Smooth muscle cell (in vitro differentiated cells): ENCODE data around the gene NRARP. TPM values are rescaled to one million over a fixed set of nuclear protein-coding genes. Genes with fewer than 3 reads are reported as not detected.

ENCODE experiments used
- DNase-seq: peaks from one replicate; lab custom pipeline; 2025; ENCODE audit not compliant: unreplicated experiment; lab: John Stamatoyannopoulos, UW
- H2AFZ ChIP-seq: fragments of 200-600 bp; sonication (generic); 2 replicates; pipeline ENCODE4 v1.6.0; 2016; ENCODE audit warnings: antibody characterized with exemption, low read depth, mild to moderate bottlenecking
- H3F3A ChIP-seq: fragments of 200-600 bp; sonication (generic); 2 replicates; pipeline ENCODE4 v1.6.0; 2017; ENCODE audit warnings: antibody characterized with exemption, low read depth
- H3K27ac ChIP-seq: fragments of 200-600 bp; sonication (generic); 2 replicates; pipeline ENCODE4 v1.5.1; 2016; ENCODE audit warnings: low read depth, mild to moderate bottlenecking
- H3K27me3 ChIP-seq: fragments of 200-600 bp; sonication (generic); 2 replicates; pipeline ENCODE4 v1.6.1; 2016; ENCODE audit warnings: low read depth, mild to moderate bottlenecking
- H3K36me3 ChIP-seq: fragments of 200-600 bp; sonication (generic); 2 replicates; pipeline ENCODE4 v1.5.1; 2016; ENCODE audit warnings: low read depth
- H3K4me1 ChIP-seq: fragments of 200-600 bp; sonication (generic); 2 replicates; pipeline ENCODE4 v1.5.1; 2016; ENCODE audit warnings: low read depth
- H3K4me2 ChIP-seq: fragments of 200-600 bp; sonication (generic); 2 replicates; pipeline ENCODE4 v1.6.0; 2016; ENCODE audit warnings: mild to moderate bottlenecking
- H3K4me3 ChIP-seq: fragments of 200-600 bp; sonication (generic); 2 replicates; pipeline ENCODE4 v1.5.1; 2016; ENCODE audit warnings: mild to moderate bottlenecking
- H3K79me2 ChIP-seq: fragments of 200-600 bp; sonication (generic); 2 replicates; pipeline ENCODE4 v1.6.0; 2016; ENCODE audit warnings: low read depth, mild to moderate bottlenecking
- H3K9ac ChIP-seq: fragments of 200-600 bp; sonication (generic); 2 replicates; pipeline ENCODE4 v1.6.0; 2016; ENCODE audit warnings: low read depth
- H3K9me3 ChIP-seq: fragments of 200-600 bp; sonication (generic); replicated peaks from 2 replicates; pipeline ENCODE4 v1.5.1; 2016; ENCODE audit warnings: low read depth
- H4K20me1 ChIP-seq: fragments of 200-600 bp; sonication (generic); 2 replicates; pipeline ENCODE4 v1.6.0; 2016; ENCODE audit warnings: low read depth
- CTCF ChIP-seq: fragments of 200-600 bp; sonication (generic); IDR thresholded peaks from 2 replicates; pipeline ENCODE4 v1.5.1; 2017; ENCODE audit warnings: borderline replicate concordance, mild to moderate bottlenecking, antibody characterized with exemption; ENCODE audit not compliant: insufficient read depth, poor library complexity, severe bottlenecking
- WGBS: methylation state at CpG from one replicate; pipeline ENCODE4 v1.1.7; 2016; ENCODE audit warnings: low lambda C conversion rate; 5-methylcytosine and 5-hydroxymethylcytosine counted together
- polyA plus RNA-seq: library from polyadenylated mRNA; unstranded; fragments of >200 nt; fragmentation: Nextera tagmentation; extraction: Ambion mirVana; gene quantifications from 2 replicates; pipeline ENCODE4 v1.2.1, GENCODE V29; 2016
- total RNA-seq: library from RNA; depleted of rRNA; stranded (reverse); fragments of >200 nt; gene quantifications from 2 replicates; pipeline ENCODE4 v1.2.3, GENCODE V29; 2014

NRARP gene
- total and polyA plus RNA-seq, 2 experiments from 2014 or later, result 3.0 to 3.7 TPM

GRCh38 chr9:137270929-137271695 is 31.0 kb downstream of the NRARP start:
- Histone ChIP-seq H3K36me3 (no peaks in the 10 kb centered on the region), H3F3A (no peaks in the 10 kb centered on the region), H4K20me1 (peaks cover 33% of the 10 kb centered on the region), H3K27me3 (no peaks in the 10 kb centered on the region), H2AFZ (no peak overlapping the region), H3K9ac (no peak overlapping the region), H3K4me2 (no peak overlapping the region), H3K4me1 (no peaks in the 10 kb centered on the region), H3K27ac (no peak overlapping the region), H3K79me2 (no peaks in the 10 kb centered on the region), H3K4me3 (no peak overlapping the region), H3K9me3 (no peaks in the 10 kb centered on the region)
- WGBS, result 93% methylated on average over 32 of the region's 32 CpGs
- TF ChIP-seq CTCF, result no peak
- DNase-seq, result no peak

GRCh38 chr9:137269231-137269772 is 32.8 kb downstream of the NRARP start:
- H4K20me1 ChIP-seq, result peaks cover 31% of the 10 kb centered on the region
- no peak overlapping the region for H3K27ac ChIP-seq
- H3K4me1 ChIP-seq, result no peaks in the 10 kb centered on the region
- no peaks in the 10 kb centered on the region for H3K27me3 ChIP-seq
- no peak overlapping the region for H3K9ac ChIP-seq
- no peak overlapping the region for H2AFZ ChIP-seq
- DNase-seq, result no peak
- no peaks in the 10 kb centered on the region for H3K9me3 ChIP-seq
- no peak overlapping the region for H3K4me2 ChIP-seq
- no peaks in the 10 kb centered on the region for H3K79me2 ChIP-seq
- no peak overlapping the region for H3K4me3 ChIP-seq
- H3F3A ChIP-seq, result no peaks in the 10 kb centered on the region
- no peaks in the 10 kb centered on the region for H3K36me3 ChIP-seq
- 91% methylated on average over 17 of the region's 17 CpGs for WGBS
- TF ChIP-seq CTCF, result no peak

GRCh38 chr9:137268538-137269201 is 33.4 kb downstream of the NRARP start:
- no peak overlapping the region for H3K9ac ChIP-seq

More at GRCh38 chr9:137268538-137269201, 33.4 kb downstream of the NRARP start:
- no peaks in the 10 kb centered on the region for H3K36me3 ChIP-seq
- no peak overlapping the region for H3K27ac ChIP-seq
- no peak for DNase-seq
- no peaks in the 10 kb centered on the region for H3F3A ChIP-seq
- no peaks in the 10 kb centered on the region for H3K4me1 ChIP-seq
- H3K4me2 ChIP-seq, result no peak overlapping the region
- H3K4me3 ChIP-seq, result no peak overlapping the region
- no peak for TF ChIP-seq CTCF
- H2AFZ ChIP-seq, result no peak overlapping the region
- no peaks in the 10 kb centered on the region for H3K79me2 ChIP-seq
- H3K27me3 ChIP-seq, result no peaks in the 10 kb centered on the region
- peaks cover 27% of the 10 kb centered on the region for H4K20me1 ChIP-seq
- WGBS, result 90% methylated on average over 19 of the region's 19 CpGs
- no peaks in the 10 kb centered on the region for H3K9me3 ChIP-seq
